ENCODE data around the gene GLTP.
"Not testable (repeated sequence)": the region's sequence is repeated elsewhere in the genome, so short reads cannot be mapped to it uniquely, and the experiment has no call there.

The GLTP gene

GRCh38 chr12:109876406-109876805 lies 3.9 kb downstream of the GLTP start:
- no peak for DNase-seq

- no peak for DNase-seq
Measured at GRCh38 chr12:109875572-109876131, 4.7 kb downstream of the GLTP start.

DNA sequence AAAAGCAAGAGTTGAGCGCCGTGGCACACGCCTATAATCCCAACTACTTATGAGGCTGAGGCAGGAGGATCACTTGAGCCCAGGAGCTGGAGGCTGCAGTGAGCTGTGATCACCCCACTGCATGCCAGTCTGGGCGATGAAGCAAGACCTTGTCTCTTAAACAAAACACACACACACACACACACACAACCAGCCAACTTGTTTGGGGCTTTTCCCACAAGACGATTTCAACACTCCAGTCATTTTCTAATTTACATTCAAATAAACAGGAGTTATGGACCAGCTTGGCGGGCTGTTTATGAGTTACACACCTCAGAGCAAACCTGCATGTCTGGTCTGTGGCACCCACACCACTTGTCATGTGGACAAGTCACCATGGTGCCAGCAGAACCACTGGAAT lies 6.7 kb downstream of the GLTP start:
- no peak for DNase-seq

DNA sequence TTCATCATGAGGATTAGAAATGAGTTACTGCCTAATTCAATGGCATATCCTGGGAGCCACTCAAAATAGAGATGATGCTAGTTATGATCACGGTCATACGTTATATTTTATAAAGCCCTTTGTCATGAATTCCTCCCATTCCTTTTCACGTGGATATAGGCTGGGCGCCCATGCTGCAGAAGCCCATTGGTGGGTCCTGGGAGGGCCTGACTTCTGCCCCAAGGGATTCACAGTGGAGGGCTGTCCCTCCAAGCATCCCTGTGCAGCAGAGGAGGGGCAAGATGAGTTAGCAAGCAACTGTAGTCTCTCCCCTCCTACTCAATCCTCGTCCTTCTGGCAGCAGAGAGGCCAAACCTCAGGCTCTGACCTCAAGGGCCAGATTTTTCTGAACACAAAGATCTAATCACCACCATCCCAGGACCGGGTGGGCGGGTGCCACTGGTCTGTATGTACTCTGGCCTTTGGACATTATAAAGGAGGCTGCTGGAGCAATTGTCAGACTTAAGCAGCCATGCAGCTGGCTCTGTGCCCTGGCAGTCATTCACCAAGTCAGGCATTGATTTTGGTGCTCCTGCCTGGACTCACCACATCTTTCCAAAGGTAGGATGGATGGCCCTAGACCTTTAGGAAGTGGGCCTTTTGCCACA lies 8.6 kb downstream of the GLTP start:
- DNase-seq: no peak

DNA sequence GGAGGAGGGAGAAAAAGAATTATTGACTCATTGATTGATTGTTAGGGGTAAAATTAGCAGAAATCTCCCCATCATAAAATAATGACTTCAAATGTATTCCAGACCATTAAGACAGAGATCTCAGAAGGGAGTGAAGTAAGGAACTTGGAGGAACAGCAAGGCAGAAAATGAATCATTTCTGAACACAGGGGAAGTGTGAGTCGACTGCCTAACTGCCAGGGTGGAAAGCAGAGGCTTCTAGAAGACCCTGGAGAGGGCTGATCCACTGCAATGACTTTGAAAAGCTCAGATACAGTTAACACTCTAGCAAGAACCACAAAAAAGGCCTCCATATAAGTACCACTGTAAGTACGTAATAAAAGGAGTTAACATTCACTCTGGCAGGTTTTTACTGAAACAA lies 9.7 kb downstream of the GLTP start:
- no peak for DNase-seq

DNA sequence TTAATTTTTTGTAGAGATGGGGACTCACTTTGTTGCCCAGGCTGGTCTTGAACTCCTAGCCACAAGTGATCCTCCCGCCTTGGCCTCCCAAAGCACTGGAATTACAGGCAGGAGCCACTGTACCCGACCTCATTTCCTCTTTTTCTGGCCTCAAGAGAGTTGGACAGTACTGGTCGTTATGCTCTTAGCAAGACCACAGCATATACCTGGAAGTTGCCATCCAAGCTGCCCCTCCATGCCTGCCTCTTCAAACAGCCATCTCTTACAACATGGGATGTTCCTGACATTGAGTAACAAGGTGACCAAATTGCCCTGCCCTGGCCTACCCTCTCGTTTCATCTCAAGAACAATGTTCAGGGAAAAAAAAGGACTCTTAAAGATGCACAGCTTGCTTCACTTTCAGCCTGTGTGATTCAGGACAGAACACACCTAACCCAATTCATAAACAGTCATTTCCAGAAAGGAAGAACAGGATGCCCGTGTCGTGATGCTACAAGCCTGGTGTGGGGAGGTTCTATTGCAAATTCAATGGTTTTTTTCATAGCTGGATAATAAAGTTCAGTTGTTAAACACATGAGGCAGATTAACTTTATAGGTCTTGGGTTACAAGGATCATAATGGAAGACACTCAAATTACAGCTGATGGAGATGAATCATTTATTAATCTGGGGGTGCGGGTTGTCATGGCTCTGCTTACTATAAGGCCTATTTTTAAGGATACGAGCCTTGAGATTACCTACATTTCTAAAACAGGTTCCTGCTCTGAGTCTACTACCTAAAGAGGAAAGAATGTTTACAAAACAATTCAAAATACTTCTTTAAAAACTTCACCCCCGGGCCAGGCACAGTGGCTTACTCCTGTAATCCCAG lies 11.9 kb downstream of the GLTP start:
- DNase-seq: no peak

- DNase-seq: no peak
Measured at GRCh38 chr12:109864916-109865315, 15.4 kb downstream of the GLTP start.

GRCh38 chr12:109863847-109864712 lies 16.3 kb downstream of the GLTP start:
- DNase-seq: no peak

GRCh38 chr12:109862491-109862890 lies 17.9 kb downstream of the GLTP start:
- not testable (repeated sequence) for DNase-seq

GRCh38 chr12:109861689-109862314 lies 18.5 kb downstream of the GLTP start:
- DNase-seq: no peak

- DNase-seq: no peak
Measured at GRCh38 chr12:109860977-109861376, 19.4 kb downstream of the GLTP start.

- DNase-seq: no peak
Measured at GRCh38 chr12:109858764-109859163, 21.6 kb downstream of the GLTP start.

- DNase-seq: no peak
Measured at GRCh38 chr12:109857715-109858114, 22.6 kb downstream of the GLTP start.

DNA sequence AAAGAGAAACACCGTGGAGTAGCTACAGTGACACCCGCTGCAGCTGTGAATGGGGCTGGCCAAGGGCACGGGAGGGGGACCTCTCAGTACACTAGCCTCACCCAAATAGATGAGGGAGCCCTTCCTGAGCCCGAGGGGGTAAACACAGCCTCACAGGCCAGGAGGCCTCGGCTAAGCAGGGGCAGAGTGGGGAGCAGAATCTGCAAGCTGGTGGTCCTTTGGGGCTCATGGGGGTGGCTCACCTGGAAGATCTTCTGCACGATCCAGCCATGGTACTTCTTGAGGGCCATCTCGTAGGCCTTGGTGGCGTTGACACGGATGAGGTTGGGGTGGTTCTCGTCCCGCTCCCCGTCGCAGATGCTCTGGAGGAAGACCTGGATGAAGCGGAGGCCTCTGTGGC lies 25.0 kb downstream of the GLTP start:
- no peak for DNase-seq

DNA sequence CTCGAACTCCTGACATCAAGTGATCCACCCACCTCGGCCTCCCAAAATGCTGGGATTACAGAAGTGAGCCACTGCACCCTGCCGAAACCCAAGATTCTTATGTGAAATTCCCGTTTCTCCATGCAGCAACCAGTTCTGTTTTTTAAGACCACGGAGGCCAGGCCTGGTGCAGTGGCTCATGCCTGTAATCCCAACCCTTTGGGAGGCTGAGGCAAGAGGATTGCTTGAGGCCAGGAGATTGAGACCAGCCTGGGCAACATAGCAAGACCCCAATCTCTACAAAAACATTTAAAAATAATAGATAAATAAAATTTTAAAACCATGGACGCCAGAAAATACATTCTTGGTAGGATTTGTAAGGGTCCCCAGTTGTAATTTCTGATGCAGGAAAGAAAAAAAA lies 29.8 kb downstream of the GLTP start:
- DNase-seq: not testable (repeated sequence)

DNA sequence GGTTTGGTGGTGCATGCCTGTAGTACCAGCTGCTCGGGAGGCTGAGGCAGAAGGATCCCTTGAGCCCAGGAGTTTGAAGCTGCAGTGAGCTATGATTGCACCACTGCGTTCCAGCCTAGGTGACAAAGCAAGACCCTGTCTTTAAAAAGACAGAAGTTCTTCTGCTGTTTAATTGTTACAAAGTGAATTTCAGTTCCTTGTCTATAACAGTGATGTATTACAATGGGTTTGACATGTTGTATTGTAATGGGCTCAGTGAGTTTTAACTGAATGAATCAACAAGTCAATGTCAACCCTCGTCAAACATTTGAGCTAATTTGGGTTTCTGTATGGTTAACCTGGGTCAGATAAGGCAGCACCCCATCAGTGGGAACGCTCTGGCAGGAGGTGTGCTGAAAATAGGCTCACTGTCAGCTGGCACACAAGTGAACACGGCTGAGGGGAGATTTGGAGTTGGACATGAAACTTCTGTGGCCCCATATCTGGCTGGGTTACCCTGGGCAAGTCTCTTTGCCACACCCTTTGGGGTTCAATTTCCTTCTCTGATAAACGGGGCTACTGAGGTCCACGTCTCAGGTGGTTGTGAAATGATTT lies 33.1 kb downstream of the GLTP start:
- no peak for DNase-seq

DNA sequence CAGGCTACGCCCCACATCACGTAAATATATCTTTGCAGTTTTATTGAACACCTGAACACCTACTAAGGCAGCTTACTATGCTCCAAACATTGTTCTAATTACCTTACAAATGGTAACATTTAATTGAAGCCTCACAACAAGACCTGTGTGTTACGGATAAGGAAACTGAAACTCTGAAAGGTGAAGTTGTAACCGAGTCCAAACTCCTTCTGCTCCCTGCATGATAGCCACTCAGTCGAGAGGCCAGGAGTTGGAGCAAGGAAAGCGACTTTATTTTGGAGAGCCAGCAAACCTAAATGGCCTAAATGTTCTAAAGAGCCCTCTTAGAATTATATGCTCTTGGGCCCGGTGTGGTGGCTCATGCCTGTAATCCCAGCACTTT lies 34.5 kb downstream of the GLTP start:
- no peak for DNase-seq

GRCh38 chr12:109844983-109845823 lies 35.1 kb downstream of the GLTP start:
- DNase-seq: peak; percentile 73

GRCh38 chr12:109844091-109844490 lies 36.2 kb downstream of the GLTP start:
- no peak for DNase-seq

DNA sequence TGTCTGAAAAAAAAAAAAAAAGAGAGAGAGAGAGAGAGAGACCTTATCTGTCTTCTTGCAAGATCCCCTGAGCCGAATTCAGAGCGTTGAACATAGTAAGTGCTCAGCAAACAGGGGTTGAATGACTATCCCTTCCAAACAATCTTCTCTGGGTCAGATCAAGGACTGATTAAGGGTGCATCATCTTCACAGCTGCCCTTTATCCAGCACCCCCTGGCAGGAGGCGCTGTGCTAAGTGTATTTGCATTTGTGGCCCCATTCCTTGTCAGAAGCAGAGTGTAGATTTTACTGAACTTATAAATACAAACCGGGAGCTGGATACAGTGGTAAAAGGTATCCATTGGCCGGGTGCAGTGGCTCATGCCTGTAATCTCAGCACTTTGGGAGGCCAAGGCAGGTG lies 38.3 kb downstream of the GLTP start:
- DNase-seq: no peak

DNA sequence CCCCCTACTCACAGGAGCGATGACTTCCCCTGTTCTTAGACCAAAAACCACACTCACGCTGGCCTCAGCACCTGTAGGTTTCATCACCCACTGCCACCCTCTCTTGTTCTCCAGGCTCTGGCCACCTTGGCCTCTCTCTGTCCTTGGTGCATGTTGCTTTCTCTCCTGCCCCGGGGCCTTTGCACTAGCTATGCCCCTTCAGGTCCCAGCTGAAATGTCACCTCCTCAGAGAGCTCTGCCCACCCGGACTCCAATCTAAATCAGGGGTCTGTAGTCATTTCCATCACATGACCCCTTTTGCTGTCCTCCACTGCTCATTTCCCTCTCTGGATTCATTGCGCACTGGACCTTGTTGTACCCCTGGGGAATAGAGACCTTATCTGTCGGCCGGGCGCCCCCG lies 39.0 kb downstream of the GLTP start:
- no peak for DNase-seq
